ENCODE results near the gene MFSD12.

DNA sequence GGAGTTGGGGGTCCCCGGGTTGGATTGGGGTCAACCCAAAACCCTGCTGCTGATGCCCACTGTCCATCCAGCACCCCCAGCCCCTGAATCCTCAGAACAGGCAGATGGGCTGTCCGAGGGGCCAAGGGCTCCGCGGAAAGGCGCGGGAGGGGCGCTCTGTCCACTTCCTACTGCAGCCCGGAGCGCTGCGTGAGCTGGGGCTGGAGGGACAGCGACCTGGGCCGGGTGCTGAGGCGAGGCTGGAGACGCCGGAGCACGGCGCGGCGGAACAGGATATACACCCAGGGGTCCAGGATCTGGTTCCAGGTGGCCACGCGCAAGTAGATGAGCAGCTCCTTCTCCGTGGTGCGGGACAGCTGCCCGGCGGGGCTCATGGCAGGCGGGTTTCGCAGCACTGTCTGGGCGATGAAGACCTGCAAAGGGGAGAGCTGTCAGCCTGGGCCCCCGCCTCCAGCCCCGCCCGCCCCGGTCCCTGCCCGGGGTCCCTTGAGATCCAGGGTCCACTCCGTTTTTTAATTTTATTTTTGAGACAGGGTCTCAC lies 38.2 kb upstream of the MFSD12 start:
- no peak for TF ChIP-seq CTCF (IDR thresholded peaks at IDR 0.05)
- TF ChIP-seq ZFX (IDR thresholded peaks at IDR 0.05; ENCODE audit: borderline replicate concordance): no peak

Data from 22Rv1 (cell line).